Liver (tissue), 9 donors: ENCODE measurements around the gene CAMKK1. TPM values are rescaled to one million over a fixed set of nuclear protein-coding genes. Genes with fewer than 3 reads are reported as not detected.

Experiments
- DNase-seq: peaks from one replicate; pipeline ENCODE4 v3.0.0-alpha.2; 2017; ENCODE audit warnings: low spot score
- H3K27ac ChIP-seq, 2 donors: one replicate each; pipeline ENCODE4 v1.7.0; 2013; ENCODE audit warnings: inconsistent platforms in 2 of 2, low read length in 2 of 2, control low read depth in 1 of 2, low read depth in 1 of 2, mild to moderate bottlenecking in 1 of 2
- H3K27me3 ChIP-seq, 4 donors: one replicate each; pipeline versions ENCODE4 v1.6.1 to v1.7.0; 2013; ENCODE audit warnings: low read length in 3 of 4, inconsistent platforms in 1 of 4, mild to moderate bottlenecking in 1 of 4, moderate library complexity in 1 of 4; ENCODE audit not compliant: control insufficient read depth in 4 of 4, insufficient read depth in 4 of 4
- H3K36me3 ChIP-seq, 4 donors: one replicate each; pipeline versions ENCODE4 v1.6.1 to v1.7.0; 2013; ENCODE audit warnings: low read length in 3 of 4, mild to moderate bottlenecking in 3 of 4, low read depth in 1 of 4, moderate library complexity in 1 of 4; ENCODE audit not compliant: control insufficient read depth in 4 of 4, insufficient read depth in 3 of 4
- H3K4me1 ChIP-seq, 4 donors: one replicate each; pipeline versions ENCODE4 v1.6.1 to v1.7.0; 2013; ENCODE audit warnings: low read length in 3 of 4, mild to moderate bottlenecking in 3 of 4, moderate library complexity in 1 of 4; ENCODE audit not compliant: control insufficient read depth in 4 of 4, insufficient read depth in 4 of 4
- H3K4me3 ChIP-seq, 3 donors: one replicate each; pipeline versions ENCODE4 v1.6.1 to v1.7.0; 2013; ENCODE audit warnings: low read length in 3 of 3, control low read depth in 1 of 3, low read depth in 1 of 3, mild to moderate bottlenecking in 1 of 3
- H3K9ac ChIP-seq, 2 donors: one replicate each; pipeline ENCODE4 v1.7.0; 2013; ENCODE audit warnings: low read length in 2 of 2, mild to moderate bottlenecking in 2 of 2, moderate library complexity in 2 of 2, control low read depth in 1 of 2, low read depth in 1 of 2
- H3K9me3 ChIP-seq, 4 donors: one replicate each; pipeline versions ENCODE4 v1.6.1 to v1.7.0; 2013; ENCODE audit warnings: low read length in 3 of 4; ENCODE audit not compliant: control insufficient read depth in 4 of 4
- ATF3 ChIP-seq: IDR thresholded peaks from 2 replicates; pipeline ENCODE4 v1.6.1; 2016; ENCODE audit warnings: antibody characterized with exemption
- CTCF ChIP-seq: fragments of 150-350 bp; IDR thresholded peaks from 2 replicates; pipeline ENCODE4 v1.5.1; 2017; ENCODE audit warnings: improper control_type of control experiment, low read depth, low read length; ENCODE audit not compliant: missing input control
- FOXA1 ChIP-seq: IDR thresholded peaks from 2 replicates; pipeline ENCODE4 v1.6.1; 2016; ENCODE audit warnings: antibody characterized with exemption
- FOXA2 ChIP-seq: IDR thresholded peaks from 2 replicates; pipeline ENCODE4 v1.6.1; 2016; ENCODE audit warnings: antibody characterized with exemption
- GABPA ChIP-seq, 2 donors: IDR thresholded peaks in 1 of 2; conservative IDR thresholded peaks in 1 of 2; 2 replicates each; pipeline ENCODE4 v1.6.1; 2016; ENCODE audit warnings: antibody characterized with exemption in 2 of 2, mild to moderate bottlenecking in 1 of 2, moderate library complexity in 1 of 2
- HNF4A ChIP-seq, 2 donors: conservative IDR thresholded peaks; 2 replicates each; pipeline ENCODE4 v1.6.1; 2016; ENCODE audit warnings: antibody characterized with exemption in 2 of 2, mild to moderate bottlenecking in 2 of 2
- HNF4G ChIP-seq: IDR thresholded peaks from 2 replicates; pipeline ENCODE4 v1.6.1; 2016; ENCODE audit warnings: antibody characterized with exemption
- JUND ChIP-seq, 2 donors: IDR thresholded peaks; 2 replicates each; pipeline ENCODE4 v1.6.1; 2016; ENCODE audit warnings: antibody characterized with exemption in 2 of 2
- MAX ChIP-seq: IDR thresholded peaks from 2 replicates; pipeline ENCODE4 v1.6.1; 2016; ENCODE audit warnings: antibody characterized with exemption
- NR2F2 ChIP-seq: IDR thresholded peaks from 2 replicates; pipeline ENCODE4 v1.6.1; 2016; ENCODE audit warnings: antibody characterized with exemption
- RAD21 ChIP-seq, 2 donors: IDR thresholded peaks; 2 replicates each; pipeline ENCODE4 v1.6.1; 2016; ENCODE audit warnings: antibody characterized with exemption in 2 of 2, mild to moderate bottlenecking in 2 of 2
- REST ChIP-seq: IDR thresholded peaks from 2 replicates; pipeline ENCODE4 v1.6.1; 2016; ENCODE audit warnings: antibody characterized with exemption, mild to moderate bottlenecking
- RXRA ChIP-seq, 2 donors: IDR thresholded peaks; 2 replicates each; pipeline ENCODE4 v1.6.1; 2017 to 2018; ENCODE audit warnings: antibody characterized with exemption in 2 of 2, mild to moderate bottlenecking in 1 of 2
- SP1 ChIP-seq: IDR thresholded peaks from 2 replicates; pipeline ENCODE4 v1.6.1; 2018; ENCODE audit warnings: antibody characterized with exemption, mild to moderate bottlenecking
- TAF1 ChIP-seq: conservative IDR thresholded peaks from 2 replicates; pipeline ENCODE4 v1.6.1; 2016; ENCODE audit warnings: antibody characterized with exemption, mild to moderate bottlenecking
- YY1 ChIP-seq: IDR thresholded peaks from 2 replicates; pipeline ENCODE4 v1.6.1; 2016; ENCODE audit warnings: antibody characterized with exemption, mild to moderate bottlenecking
- WGBS: extraction: QIAGEN DNeasy Blood & Tissue Kit; methylation state at CpG from one replicate; pipeline ENCODE4 v1.1.7; 2013; 5-methylcytosine and 5-hydroxymethylcytosine counted together
- polyA plus RNA-seq, 2 donors: library from polyadenylated mRNA; stranded (reverse) in 1 of 2; unstranded in 1 of 2; fragments of 200-250 nt in 1 of 2; fragments of >200 nt in 1 of 2; fragmentation: Nextera tagmentation in 1 of 2; extraction: Ambion mirVana in 1 of 2; gene quantifications; one replicate each; pipeline versions ENCODE4 v1.2.1 to v1.2.3, GENCODE V29; 2013 to 2015
- total RNA-seq, 2 donors: library from RNA; depleted of rRNA; stranded (reverse); fragments of >200 nt; gene quantifications; one replicate each; pipeline ENCODE4 v1.2.3, GENCODE V29; 2014
- TF ChIP-seq, protein P1 (sequence below): IDR thresholded peaks from 2 replicates; pipeline ENCODE4 v1.6.1; 2016; ENCODE audit warnings: antibody characterized with exemption
- donor health status: healthy.
- donor health status: healthy.
- donor health status: healthy.
- donor health status: healthy.
- donor health status: healthy.

The CAMKK1 gene
- total and polyA plus RNA-seq, 4 donors, result 0.24 to 0.67 (median 0.50) TPM

DNA sequence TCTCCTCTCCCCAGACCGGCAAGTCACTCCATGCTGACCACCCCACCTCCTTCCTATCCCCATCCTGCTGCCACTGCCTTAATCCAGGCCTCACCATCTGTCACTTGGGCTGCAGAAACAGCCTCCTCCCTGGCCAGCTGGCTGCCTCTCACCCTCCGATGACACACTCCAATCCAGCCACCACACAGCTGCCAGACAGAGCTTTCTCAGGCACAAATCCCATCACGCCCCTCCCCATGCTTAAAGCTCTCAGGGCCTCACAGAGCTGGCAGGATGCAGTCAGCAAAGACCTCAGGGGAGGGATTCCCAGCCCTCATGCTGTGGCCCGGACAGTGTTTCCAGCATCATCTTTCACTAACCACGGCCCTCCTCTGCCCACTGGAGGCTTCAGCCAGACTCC lies 13.7 kb downstream of the CAMKK1 start:
- WGBS, result 78% methylated on average over 5 of the region's 5 CpGs
- H3K9me3 ChIP-seq, result no peaks in the 10 kb centered on the region
- no peaks in the 10 kb centered on the region for H3K4me1 ChIP-seq
- TF ChIP-seq NR2F2, result no peak
- no peak for TF ChIP-seq SP1
- H3K27me3 ChIP-seq, result no peaks in the 10 kb centered on the region
- no peak overlapping the region for H3K9ac ChIP-seq
- H3K27ac ChIP-seq, result no peak overlapping the region
- DNase-seq, result no peak
- H3K36me3 ChIP-seq, result no peaks in the 10 kb centered on the region
- H3K4me3 ChIP-seq, result no peak overlapping the region

- TF ChIP-seq MAX, result no peak
- no peak for TF ChIP-seq HNF4A (conservative IDR thresholded peaks at IDR 0.05)
- H3K9ac ChIP-seq, result no peak overlapping the region
- DNase-seq, result no peak
- no peaks in the 10 kb centered on the region for H3K4me1 ChIP-seq
- 85% methylated on average over 8 of the region's 8 CpGs for WGBS
- no peak overlapping the region for H3K4me3 ChIP-seq
- no peaks in the 10 kb centered on the region for H3K27me3 ChIP-seq
- no peaks in the 10 kb centered on the region for H3K9me3 ChIP-seq
- no peaks in the 10 kb centered on the region for H3K36me3 ChIP-seq
- no peak overlapping the region for H3K27ac ChIP-seq
Measured at GRCh38 chr17:3877220-3877619, 15.6 kb downstream of the CAMKK1 start.

GRCh38 chr17:3875317-3875716 lies 17.5 kb downstream of the CAMKK1 start:
- no peaks in the 10 kb centered on the region for H3K4me1 ChIP-seq
- WGBS, result 96% methylated on average over 7 of the region's 7 CpGs
- H3K27ac ChIP-seq, result no peak overlapping the region
- H3K9me3 ChIP-seq, result no peaks in the 10 kb centered on the region
- TF ChIP-seq NR2F2, result no peak
- no peak for TF ChIP-seq HNF4G
- TF ChIP-seq REST, result no peak
- no peak for TF ChIP-seq CTCF
- TF ChIP-seq FOXA2, result no peak
- no peak for TF ChIP-seq ATF3
- no peak for TF ChIP-seq FOXA1
- no peak for TF ChIP-seq SP1
- no peak for TF ChIP-seq YY1
- TF ChIP-seq, protein P1, sequence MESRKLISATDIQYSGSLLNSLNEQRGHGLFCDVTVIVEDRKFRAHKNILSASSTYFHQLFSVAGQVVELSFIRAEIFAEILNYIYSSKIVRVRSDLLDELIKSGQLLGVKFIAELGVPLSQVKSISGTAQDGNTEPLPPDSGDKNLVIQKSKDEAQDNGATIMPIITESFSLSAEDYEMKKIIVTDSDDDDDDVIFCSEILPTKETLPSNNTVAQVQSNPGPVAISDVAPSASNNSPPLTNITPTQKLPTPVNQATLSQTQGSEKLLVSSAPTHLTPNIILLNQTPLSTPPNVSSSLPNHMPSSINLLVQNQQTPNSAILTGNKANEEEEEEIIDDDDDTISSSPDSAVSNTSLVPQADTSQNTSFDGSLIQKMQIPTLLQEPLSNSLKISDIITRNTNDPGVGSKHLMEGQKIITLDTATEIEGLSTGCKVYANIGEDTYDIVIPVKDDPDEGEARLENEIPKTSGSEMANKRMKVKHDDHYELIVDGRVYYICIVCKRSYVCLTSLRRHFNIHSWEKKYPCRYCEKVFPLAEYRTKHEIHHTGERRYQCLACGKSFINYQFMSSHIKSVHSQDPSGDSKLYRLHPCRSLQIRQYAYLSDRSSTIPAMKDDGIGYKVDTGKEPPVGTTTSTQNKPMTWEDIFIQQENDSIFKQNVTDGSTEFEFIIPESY, result no peak
- TF ChIP-seq GABPA (IDR thresholded peaks at IDR 0.05 in 1 of 2, conservative IDR thresholded peaks at IDR 0.05 in 1 of 2), result no peak
- no peak for TF ChIP-seq RAD21 (IDR thresholded peaks at IDR 0.05)
- no peak for TF ChIP-seq TAF1
- TF ChIP-seq RXRA (IDR thresholded peaks at IDR 0.05), result no peak
- TF ChIP-seq JUND (IDR thresholded peaks at IDR 0.05), result no peak
- H3K27me3 ChIP-seq, result no peaks in the 10 kb centered on the region
- no peaks in the 10 kb centered on the region for H3K36me3 ChIP-seq
- DNase-seq, result no peak
- H3K4me3 ChIP-seq, result no peak overlapping the region
- H3K9ac ChIP-seq, result no peak overlapping the region
